Activated T-cell treated with anti-CD3 and anti-CD28 coated beads, Interleukin-2, amount 50 U/mL, for 4 hours (primary cell): ENCODE results near the gene NEUROD1. TPM values are rescaled to one million over a fixed set of nuclear protein-coding genes. Genes with fewer than 3 reads are reported as not detected.

ENCODE experiments used
- ATAC-seq, 2 donors: fragments of 200-7000 bp; cut with Tn5 transposase; one replicate each; pipeline ENCODE4 v1.10.0; 2021
- DNase-seq: peaks from one replicate; pipeline ENCODE4 v3.0.0-alpha.2; 2020
- H3K27me3 Mint-ChIP-seq: one replicate; pipeline ENCODE4 v1.8.0; 2021; ENCODE audit warnings: low read depth, mixed read lengths
- H3K36me3 Mint-ChIP-seq: one replicate; pipeline ENCODE4 v1.8.0; 2022; ENCODE audit warnings: mixed read lengths; ENCODE audit not compliant: insufficient read depth
- H3K4me1 Mint-ChIP-seq: one replicate; pipeline ENCODE4 v1.8.0; 2021; ENCODE audit warnings: low read depth, mixed read lengths
- H3K4me3 Mint-ChIP-seq: one replicate; pipeline ENCODE4 v1.8.0; 2021; ENCODE audit warnings: mild to moderate bottlenecking, moderate library complexity, mixed read lengths
- H3K9me3 Mint-ChIP-seq: one replicate; pipeline ENCODE4 v1.8.0; 2021; ENCODE audit warnings: mixed read lengths
- total RNA-seq, 3 donors: library from RNA; stranded (reverse); gene quantifications; one replicate each; pipeline ENCODE4 v1.2.1, GENCODE V29; 2021

NEUROD1 gene
- total RNA-seq, 3 donors from 2014 or later: not detected

DNA sequence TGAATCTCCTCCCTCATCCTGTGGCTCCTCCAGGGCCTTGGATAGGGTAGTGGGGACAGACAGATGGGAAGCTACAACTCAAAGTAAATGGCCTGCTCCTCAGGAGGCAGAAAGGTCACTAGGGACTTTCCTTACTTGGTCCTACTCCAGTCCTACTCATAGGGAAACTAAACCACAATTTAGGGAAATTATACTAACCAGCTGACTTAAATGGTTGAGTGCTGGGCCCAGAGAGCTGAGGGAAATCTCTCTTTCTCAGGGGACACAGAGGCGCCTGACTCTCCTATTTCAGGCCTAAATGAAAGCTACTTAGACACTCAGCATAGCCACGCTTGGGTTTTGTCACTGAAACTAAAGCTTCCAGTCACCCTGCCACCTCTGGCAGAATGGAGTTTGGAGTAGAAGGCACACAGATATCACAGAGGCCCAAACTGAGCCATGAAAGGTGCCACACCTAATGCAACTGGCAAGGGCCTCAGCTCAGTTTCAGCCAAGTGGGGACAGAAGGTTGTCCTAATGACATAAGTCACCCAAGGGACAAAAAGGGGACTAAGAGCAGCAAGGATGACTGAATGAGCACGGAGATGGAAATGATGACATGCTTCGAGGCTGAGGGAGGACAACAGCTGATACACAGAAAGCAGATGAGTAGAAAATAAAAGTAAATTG, 47.5 kb downstream of the NEUROD1 start:
- no peaks in the 10 kb centered on the region for H3K9me3 Mint-ChIP-seq
- H3K4me3 Mint-ChIP-seq: no peak overlapping the region
- DNase-seq (no peak), ATAC-seq (no peak)
- no peaks in the 10 kb centered on the region for H3K4me1 Mint-ChIP-seq
- H3K27me3 Mint-ChIP-seq: peaks cover 3% of the 10 kb centered on the region
- no peaks in the 10 kb centered on the region for H3K36me3 Mint-ChIP-seq

DNA sequence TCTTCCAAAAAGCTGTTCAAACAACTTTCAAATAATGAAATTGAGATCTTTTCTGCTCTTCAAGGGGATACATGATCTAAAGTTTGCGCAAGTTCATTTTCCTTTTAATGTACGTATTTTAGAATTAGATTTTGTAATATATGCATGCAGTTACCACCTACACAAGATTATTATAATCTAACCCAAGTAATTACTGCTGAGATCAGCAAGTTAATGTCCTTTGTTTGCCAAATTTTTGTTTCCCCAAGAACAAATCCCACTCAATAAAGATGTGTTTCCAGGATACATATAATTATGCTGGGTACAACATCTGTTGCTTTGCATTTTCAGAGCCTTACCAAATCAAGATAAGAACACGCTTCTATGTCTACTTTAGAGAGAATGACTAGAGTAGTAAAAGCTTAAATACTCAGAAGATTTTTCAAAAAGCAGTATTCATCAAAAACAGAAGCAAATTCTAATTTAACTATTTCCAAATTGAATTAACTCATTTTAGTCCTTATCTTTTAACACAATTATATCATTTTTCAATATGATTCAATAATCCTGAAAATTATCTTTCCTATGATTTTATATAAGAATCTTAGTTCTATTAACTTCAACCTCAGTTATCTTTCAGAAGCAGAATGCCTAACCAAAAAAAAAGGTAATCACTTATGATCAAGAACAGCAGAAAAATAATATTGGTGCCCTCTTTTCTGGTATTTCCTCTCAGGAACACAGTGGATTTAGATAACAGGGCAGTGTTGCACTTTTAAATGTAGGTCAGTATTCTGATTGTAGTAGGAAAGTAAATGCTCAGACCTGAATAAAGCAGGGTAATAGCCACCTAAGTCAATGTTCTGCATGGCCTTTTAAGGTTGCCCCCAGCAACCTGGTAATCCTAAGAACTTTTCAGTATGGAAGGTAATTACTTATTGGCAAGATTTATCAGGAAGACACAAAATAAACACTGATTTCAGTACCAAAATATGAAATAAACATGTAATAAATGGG, 51.4 kb downstream of the NEUROD1 start:
- Mint-ChIP-seq H3K27me3 (peaks cover 15% of the 10 kb centered on the region), H3K4me3 (no peak overlapping the region), H3K9me3 (no peaks in the 10 kb centered on the region), H3K4me1 (no peaks in the 10 kb centered on the region), H3K36me3 (no peaks in the 10 kb centered on the region)
- ATAC-seq (no peak), DNase-seq (no peak)

GRCh38 chr2:181627545-181627944, 52.8 kb downstream of the NEUROD1 start:
- Mint-ChIP-seq H3K36me3 (no peaks in the 10 kb centered on the region), H3K4me1 (no peaks in the 10 kb centered on the region), H3K4me3 (no peak overlapping the region), H3K27me3 (peaks cover 16% of the 10 kb centered on the region), H3K9me3 (no peaks in the 10 kb centered on the region)
- no peak for ATAC-seq
- no peak for DNase-seq

GRCh38 chr2:181626671-181627070, 53.6 kb downstream of the NEUROD1 start:
- DNase-seq (no peak), ATAC-seq (no peak)
- no peak overlapping the region for H3K4me3 Mint-ChIP-seq
- H3K36me3 Mint-ChIP-seq: no peaks in the 10 kb centered on the region
- H3K4me1 Mint-ChIP-seq: no peaks in the 10 kb centered on the region
- H3K27me3 Mint-ChIP-seq: peaks cover 17% of the 10 kb centered on the region
- H3K9me3 Mint-ChIP-seq: no peaks in the 10 kb centered on the region

Other genes starting within 250 kb of the NEUROD1 start
- 10 to 100 TPM; 33.6 to 58.0 (median 45.4) TPM for gene ITGA4, start 223.1 kb downstream of the NEUROD1 start, total RNA-seq
- under 1 TPM in 1 of 3 donors, not detected in 2; 0.08 TPM for gene CERKL, start 23.4 kb downstream of the NEUROD1 start, total RNA-seq
- 10 to 100 TPM; 30.9 to 41.8 (median 37.5) TPM for gene ITPRID2, start 211.2 kb upstream of the NEUROD1 start, total RNA-seq